OCI-LY1 (cell line): Measurements from ENCODE around the gene GOLGA7B.

Experiments
- H2AFZ ChIP-seq: fragments of 200-600 bp; sonication (generic), shearing (Covaris generic); 2 replicates; pipeline ENCODE4 v1.6.0; 2014; ENCODE audit warnings: antibody characterized with exemption, mild to moderate bottlenecking, low read length
- H3F3A ChIP-seq: fragments of 200-600 bp; sonication (generic), shearing (Covaris generic); 2 replicates; pipeline ENCODE4 v1.6.0; 2014; ENCODE audit warnings: mild to moderate bottlenecking, antibody characterized with exemption, low read length, moderate library complexity; ENCODE audit not compliant: insufficient read depth
- H3K27ac ChIP-seq: fragments of 200-600 bp; sonication (generic); 2 replicates; pipeline ENCODE4 v1.5.1; 2014; ENCODE audit warnings: low read length, mixed run types, mild to moderate bottlenecking, low read depth; ENCODE audit not compliant: poor library complexity, severe bottlenecking
- H3K27me3 ChIP-seq: fragments of 200-600 bp; sonication (generic); 2 replicates; pipeline ENCODE4 v1.6.0; 2014; ENCODE audit warnings: antibody characterized with exemption, mild to moderate bottlenecking, low read length, moderate library complexity; ENCODE audit not compliant: insufficient read depth
- H3K36me3 ChIP-seq: fragments of 200-600 bp; sonication (generic); 2 replicates; pipeline ENCODE4 v1.6.1; 2014; ENCODE audit warnings: mild to moderate bottlenecking, antibody characterized with exemption, low read length, moderate library complexity, mixed read lengths; ENCODE audit not compliant: insufficient read depth
- H3K4me1 ChIP-seq: fragments of 200-600 bp; sonication (generic); 2 replicates; pipeline ENCODE4 v1.5.1; 2014; ENCODE audit warnings: mild to moderate bottlenecking, low read length, moderate library complexity; ENCODE audit not compliant: insufficient read depth, severe bottlenecking
- H3K4me2 ChIP-seq: fragments of 200-600 bp; sonication (generic), shearing (Covaris generic); 2 replicates; pipeline ENCODE4 v1.6.1; 2014; ENCODE audit warnings: low read length
- H3K4me3 ChIP-seq: fragments of 200-600 bp; sonication (generic); 2 replicates; pipeline ENCODE4 v1.5.1; 2014; ENCODE audit warnings: low read length, low read depth, mild to moderate bottlenecking, mixed read lengths; ENCODE audit not compliant: poor library complexity, severe bottlenecking
- H3K79me2 ChIP-seq: fragments of 200-600 bp; shearing (Covaris generic); 2 replicates; pipeline ENCODE4 v1.6.1; 2016; ENCODE audit warnings: mixed run types, low read length, mixed read lengths; ENCODE audit not compliant: insufficient read depth
- H3K9ac ChIP-seq: fragments of 200-600 bp; sonication (generic), shearing (Covaris generic); 2 replicates; pipeline ENCODE4 v1.6.1; 2014; ENCODE audit warnings: mild to moderate bottlenecking, low read length, mixed read lengths
- H3K9me2 ChIP-seq: fragments of 200-600 bp; sonication (generic), shearing (Covaris generic); 2 replicates; pipeline ENCODE4 v1.6.1; 2014; ENCODE audit warnings: low read depth, mild to moderate bottlenecking, low read length, mixed read lengths
- H3K9me3 ChIP-seq: fragments of 200-600 bp; shearing (Covaris generic); 2 replicates; pipeline ENCODE4 v1.6.1; 2014; ENCODE audit warnings: low read length, mixed read lengths
- H4K20me1 ChIP-seq: fragments of 200-600 bp; sonication (generic), shearing (Covaris generic); 2 replicates; pipeline ENCODE4 v1.6.0; 2016; ENCODE audit warnings: mild to moderate bottlenecking, low read length; ENCODE audit not compliant: insufficient read depth
- EZH2 ChIP-seq: fragments of 200-600 bp; sonication (generic), shearing (Covaris generic); IDR thresholded peaks from 2 replicates; pipeline ENCODE4 v1.8.0; 2017; ENCODE audit warnings: borderline replicate concordance, mixed run types, mild to moderate bottlenecking, antibody characterized with exemption, low read length, moderate library complexity, mixed read lengths
- TF ChIP-seq, protein P1 (sequence below): fragments of 200-600 bp; sonication (generic), shearing (Covaris generic); IDR thresholded peaks from 2 replicates; pipeline ENCODE4 v1.5.1; 2017; ENCODE audit warnings: mild to moderate bottlenecking, antibody characterized with exemption, low read length, moderate library complexity, mixed read lengths

GOLGA7B gene

DNA sequence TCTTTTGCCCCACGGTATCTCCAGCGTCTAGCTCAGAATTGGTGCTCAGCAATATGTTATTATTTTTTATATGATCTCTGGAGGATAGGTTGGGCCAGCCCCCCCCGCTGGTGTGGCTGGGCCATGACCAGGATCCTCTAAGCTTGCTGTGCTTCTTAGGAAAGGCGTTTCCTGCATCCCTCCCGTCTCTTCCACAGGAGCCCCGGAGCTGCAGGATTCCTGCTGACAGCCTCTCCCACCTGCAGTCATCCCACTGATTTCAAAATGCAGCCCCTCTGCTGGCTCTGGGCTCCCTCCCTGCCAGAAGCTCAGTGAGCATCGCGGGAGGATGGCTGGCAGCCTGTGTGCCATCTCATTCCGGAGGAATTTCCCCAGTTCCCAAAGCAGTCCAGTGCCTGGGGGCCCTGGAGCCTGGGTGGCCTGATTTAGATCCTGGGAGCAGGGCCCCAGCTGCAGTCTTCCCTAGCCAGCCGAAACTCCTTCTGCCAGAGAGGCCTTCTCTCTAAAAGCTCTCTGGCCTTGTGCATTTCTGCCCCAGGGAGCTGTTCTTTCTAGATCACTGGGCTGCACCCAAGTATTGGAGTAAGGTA is 21.8 kb upstream of the GOLGA7B start:
- Histone ChIP-seq H3K4me3 (no peak overlapping the region), H3F3A (no peaks in the 10 kb centered on the region), H3K9me2 (no peaks in the 10 kb centered on the region), H4K20me1 (no peaks in the 10 kb centered on the region), H2AFZ (no peak overlapping the region), H3K4me2 (no peak overlapping the region), H3K9me3 (no peaks in the 10 kb centered on the region), H3K4me1 (no peaks in the 10 kb centered on the region), H3K79me2 (no peaks in the 10 kb centered on the region), H3K9ac (no peak overlapping the region), H3K27me3 (no peaks in the 10 kb centered on the region), H3K27ac (no peak overlapping the region), H3K36me3 (no peaks in the 10 kb centered on the region)
- TF ChIP-seq, protein P1, sequence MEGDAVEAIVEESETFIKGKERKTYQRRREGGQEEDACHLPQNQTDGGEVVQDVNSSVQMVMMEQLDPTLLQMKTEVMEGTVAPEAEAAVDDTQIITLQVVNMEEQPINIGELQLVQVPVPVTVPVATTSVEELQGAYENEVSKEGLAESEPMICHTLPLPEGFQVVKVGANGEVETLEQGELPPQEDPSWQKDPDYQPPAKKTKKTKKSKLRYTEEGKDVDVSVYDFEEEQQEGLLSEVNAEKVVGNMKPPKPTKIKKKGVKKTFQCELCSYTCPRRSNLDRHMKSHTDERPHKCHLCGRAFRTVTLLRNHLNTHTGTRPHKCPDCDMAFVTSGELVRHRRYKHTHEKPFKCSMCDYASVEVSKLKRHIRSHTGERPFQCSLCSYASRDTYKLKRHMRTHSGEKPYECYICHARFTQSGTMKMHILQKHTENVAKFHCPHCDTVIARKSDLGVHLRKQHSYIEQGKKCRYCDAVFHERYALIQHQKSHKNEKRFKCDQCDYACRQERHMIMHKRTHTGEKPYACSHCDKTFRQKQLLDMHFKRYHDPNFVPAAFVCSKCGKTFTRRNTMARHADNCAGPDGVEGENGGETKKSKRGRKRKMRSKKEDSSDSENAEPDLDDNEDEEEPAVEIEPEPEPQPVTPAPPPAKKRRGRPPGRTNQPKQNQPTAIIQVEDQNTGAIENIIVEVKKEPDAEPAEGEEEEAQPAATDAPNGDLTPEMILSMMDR: no peak
- no peak for TF ChIP-seq EZH2

DNA sequence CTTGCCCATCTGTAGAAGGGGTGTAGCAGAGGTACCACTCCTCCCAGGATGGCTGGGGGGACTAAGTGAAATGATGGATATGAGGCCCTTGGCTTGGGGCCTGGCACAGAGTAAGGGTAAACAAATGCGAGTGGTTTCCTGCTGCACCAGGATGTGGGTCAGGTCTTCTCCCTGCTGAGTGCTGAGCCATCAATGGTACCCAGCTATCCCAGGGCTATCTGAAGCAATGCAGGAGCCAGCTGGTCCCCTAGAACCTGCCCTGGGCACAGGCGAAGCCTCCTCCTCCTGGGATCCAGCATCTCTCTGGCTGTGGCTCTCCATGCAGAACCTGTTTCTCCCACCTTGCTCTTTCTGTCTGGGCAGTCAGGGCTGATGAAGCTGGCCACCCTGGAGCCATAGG is 20.9 kb upstream of the GOLGA7B start:
- H3K4me2 ChIP-seq: no peak overlapping the region
- no peaks in the 10 kb centered on the region for H4K20me1 ChIP-seq
- H3K9me3 ChIP-seq: no peaks in the 10 kb centered on the region
- no peaks in the 10 kb centered on the region for H3K79me2 ChIP-seq
- no peak overlapping the region for H3K4me3 ChIP-seq
- H3K36me3 ChIP-seq: no peaks in the 10 kb centered on the region
- H3K27ac ChIP-seq: no peak overlapping the region
- no peak for TF ChIP-seq EZH2
- TF ChIP-seq, protein P1: no peak
- H3K9me2 ChIP-seq: no peaks in the 10 kb centered on the region
- no peak overlapping the region for H2AFZ ChIP-seq
- no peaks in the 10 kb centered on the region for H3F3A ChIP-seq
- no peaks in the 10 kb centered on the region for H3K4me1 ChIP-seq
- H3K9ac ChIP-seq: no peak overlapping the region
- H3K27me3 ChIP-seq: no peaks in the 10 kb centered on the region

DNA sequence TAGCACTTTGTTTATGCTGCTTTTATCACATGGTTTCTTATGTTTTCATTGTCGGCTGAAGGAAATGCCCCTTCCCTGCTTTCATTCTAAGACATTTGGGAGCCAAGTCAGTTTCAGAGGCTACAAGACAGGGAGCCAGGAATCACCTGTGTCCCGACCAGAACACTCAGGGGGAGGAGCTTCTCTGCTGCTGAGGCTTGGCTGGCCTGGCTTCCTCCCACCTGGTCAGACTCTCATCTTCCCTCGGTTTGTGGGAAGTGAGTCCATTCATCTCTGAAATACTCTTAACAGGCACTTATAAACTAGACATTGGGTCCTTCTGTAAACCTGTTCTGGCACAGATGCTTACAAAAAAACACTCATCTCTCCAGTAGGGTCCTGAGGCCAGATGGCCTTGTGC is 19.6 kb upstream of the GOLGA7B start:
- H3K9me3 ChIP-seq: no peaks in the 10 kb centered on the region
- H3K27me3 ChIP-seq: no peaks in the 10 kb centered on the region
- no peaks in the 10 kb centered on the region for H3K9me2 ChIP-seq
- TF ChIP-seq, protein P1: no peak
- TF ChIP-seq EZH2: no peak
- H3F3A ChIP-seq: no peaks in the 10 kb centered on the region
- no peak overlapping the region for H3K4me2 ChIP-seq
- no peaks in the 10 kb centered on the region for H3K4me1 ChIP-seq
- no peaks in the 10 kb centered on the region for H3K36me3 ChIP-seq
- H4K20me1 ChIP-seq: no peaks in the 10 kb centered on the region
- H2AFZ ChIP-seq: no peak overlapping the region
- no peak overlapping the region for H3K9ac ChIP-seq
- H3K4me3 ChIP-seq: no peak overlapping the region
- no peaks in the 10 kb centered on the region for H3K79me2 ChIP-seq
- no peak overlapping the region for H3K27ac ChIP-seq
